ENCODE data around the gene LACC1. TPM values are rescaled to one million over a fixed set of nuclear protein-coding genes. Genes with fewer than 3 reads are reported as not detected.

The LACC1 gene
- total and polyA plus RNA-seq, 2 of the 8 experiments (the other 6 are each of a cell fraction or from before 2014, with no cell fraction given): 0.57 to 3.6 TPM

DNA sequence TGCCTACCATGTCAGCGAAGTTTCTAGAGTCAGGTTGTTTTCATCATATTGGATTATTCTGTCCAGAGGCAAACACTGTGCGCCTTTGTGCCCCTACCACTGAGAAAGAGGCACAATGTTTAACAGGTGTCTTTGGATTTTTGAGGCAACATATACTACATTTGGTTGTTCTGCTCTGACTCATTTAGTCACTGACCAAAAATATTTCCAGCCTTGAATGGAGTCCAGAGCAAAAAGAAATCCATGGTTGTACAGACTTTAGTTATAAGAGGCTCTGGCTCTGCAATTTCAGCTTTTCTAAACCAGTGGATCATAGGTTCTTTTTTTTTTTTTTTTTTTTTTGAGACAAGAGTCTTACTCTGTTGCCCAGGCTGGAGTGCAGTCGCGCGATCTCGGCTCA lies 35.7 kb downstream of the LACC1 start (continued):
- TF ChIP-seq RXRA (IDR thresholded peaks at IDR 0.05; ENCODE audit: insufficient read depth, low read depth, low read length) (no peak), KDM5A (IDR thresholded peaks at IDR 0.05; ENCODE audit: low read length) (no peak), POLR2A (IDR thresholded peaks at IDR 0.05; ENCODE audit: control extremely low read depth in 1 of 2, low read depth in 2 of 2, low read length in 2 of 2) (no peak), BCL11A (IDR thresholded peaks at IDR 0.05; ENCODE audit: low read depth in 2 of 2, low read length in 2 of 2) (no peak), TCF12 (IDR thresholded peaks at IDR 0.05; ENCODE audit: low read depth, low read length) (no peak), RAD21 (IDR thresholded peaks at IDR 0.05 in 1 of 2, conservative IDR thresholded peaks at IDR 0.05 in 1 of 2; ENCODE audit: low read depth in 2 of 2, low read length in 2 of 2) (no peak), PHF8 (conservative IDR thresholded peaks at IDR 0.05; ENCODE audit: low read depth, low read length) (no peak)
